ENCODE data around the gene HMX1.

HMX1 gene

DNA sequence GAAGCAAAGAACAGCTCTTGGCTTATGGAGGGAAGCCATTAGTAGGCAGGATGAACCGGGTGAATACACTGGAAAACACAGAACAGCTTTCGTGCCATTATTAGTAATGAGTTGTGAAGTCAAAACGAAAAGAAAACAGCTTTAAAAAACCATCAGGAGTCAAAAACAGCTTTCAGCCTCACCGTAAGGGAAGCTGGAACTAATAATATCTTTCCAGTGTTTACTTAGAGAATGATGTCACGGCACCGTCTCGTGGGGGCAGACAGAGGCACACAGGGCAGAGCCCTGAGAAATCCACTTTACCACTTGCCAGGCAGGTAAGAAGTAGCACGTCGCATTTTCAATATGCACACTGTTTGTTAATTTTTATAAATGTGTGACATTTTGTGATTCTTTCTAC is 37.9 kb upstream of the HMX1 start:
- DNase-seq, result peak; percentile 8

GRCh38 chr4:8908206-8908893 is 36.7 kb upstream of the HMX1 start:
- peak; percentile 15 for DNase-seq

DNA sequence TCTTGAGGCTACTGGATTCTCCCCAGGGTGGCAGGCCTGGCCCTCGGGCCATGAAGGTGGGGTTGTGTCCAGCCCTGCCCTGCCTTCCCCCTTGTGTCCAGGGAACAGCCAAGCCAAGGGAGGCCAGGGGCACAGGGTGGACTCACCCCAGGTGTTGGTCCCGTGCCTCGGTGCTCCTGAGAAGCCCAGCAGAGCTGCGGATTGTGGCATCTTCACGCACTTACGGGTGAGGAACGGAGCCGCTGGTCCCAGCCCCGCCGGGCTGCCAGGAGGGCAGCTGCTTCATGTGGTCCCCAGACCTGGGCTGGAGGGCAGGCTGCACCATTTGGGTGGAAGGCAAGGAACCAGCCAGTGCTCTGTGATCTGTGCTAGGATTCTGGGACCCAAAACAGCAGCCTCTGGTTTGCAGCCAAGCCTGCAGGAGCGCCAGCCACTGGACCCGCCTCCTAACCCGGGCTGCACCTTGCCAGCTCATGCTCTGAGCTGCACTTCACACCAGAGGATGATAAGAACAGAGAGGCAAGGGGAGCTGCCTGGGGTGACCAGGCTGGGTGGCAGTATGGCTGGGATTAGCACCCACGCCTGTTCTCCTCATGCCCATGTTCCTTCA is 36.1 kb upstream of the HMX1 start:
- DNase-seq, result peak; percentile 26

DNA sequence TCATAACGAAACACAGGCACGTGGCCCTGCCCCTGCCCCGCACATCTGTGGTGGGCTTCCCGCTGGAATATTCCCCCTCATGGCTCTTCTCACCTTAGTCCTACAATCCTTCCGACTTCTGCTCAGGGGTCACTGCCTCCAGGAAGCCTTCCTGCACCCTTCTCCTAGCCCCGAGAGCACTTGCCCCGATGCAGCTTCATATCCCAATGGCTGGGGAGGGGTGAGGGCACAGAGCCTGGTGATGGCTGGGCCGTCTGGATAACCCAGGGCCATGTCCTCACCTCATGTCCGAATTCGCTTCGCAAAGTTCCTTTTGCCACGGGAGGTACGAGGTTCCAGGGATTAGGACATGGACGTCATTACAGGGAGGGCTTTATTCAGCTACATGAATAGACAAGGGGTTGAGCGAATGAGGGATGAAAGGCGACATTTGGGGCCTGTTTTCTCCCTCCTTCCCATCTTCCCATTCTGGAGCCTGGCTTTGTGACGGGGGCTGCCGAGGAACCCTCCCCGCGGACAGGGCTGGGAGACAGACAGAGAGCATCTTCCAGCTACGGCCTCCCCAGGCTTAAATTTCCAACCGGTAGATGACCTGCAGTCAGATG is 35.5 kb upstream of the HMX1 start:
- DNase-seq, result no peak

GRCh38 chr4:8906668-8906970 is 35.0 kb upstream of the HMX1 start:
- DNase-seq, result peak; percentile 3

- peak; percentile 23 for DNase-seq
These were observed 34.4 kb upstream of the HMX1 start for GRCh38 chr4:8905773-8906667.

GRCh38 chr4:8905226-8905772 is 33.7 kb upstream of the HMX1 start:
- peak; percentile 20 for DNase-seq

DNA sequence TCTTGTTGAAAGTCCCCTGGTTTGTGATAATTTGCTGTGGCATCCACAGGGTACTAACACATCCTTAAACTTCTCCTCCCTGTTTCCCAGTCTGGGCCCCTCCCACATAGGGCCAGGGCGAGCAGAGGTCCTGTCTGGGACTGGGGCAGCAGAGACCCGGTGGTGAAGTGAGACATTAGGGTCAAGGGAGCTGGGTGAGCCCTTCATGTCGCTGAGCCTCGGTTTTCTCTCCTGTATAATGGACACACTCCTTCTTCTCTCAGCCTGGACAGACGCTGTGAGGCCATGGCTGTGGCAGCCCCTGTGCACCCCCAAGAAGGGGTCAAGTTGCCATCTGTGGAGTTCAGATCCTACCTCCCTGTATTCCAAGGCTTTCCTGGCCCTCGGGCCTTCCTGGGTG is 33.0 kb upstream of the HMX1 start:
- DNase-seq, result peak; percentile 14

GRCh38 chr4:8904041-8904501 is 32.4 kb upstream of the HMX1 start:
- no peak for DNase-seq

- DNase-seq, result no peak
These were observed 29.7 kb upstream of the HMX1 start for GRCh38 chr4:8901335-8901734.

DNA sequence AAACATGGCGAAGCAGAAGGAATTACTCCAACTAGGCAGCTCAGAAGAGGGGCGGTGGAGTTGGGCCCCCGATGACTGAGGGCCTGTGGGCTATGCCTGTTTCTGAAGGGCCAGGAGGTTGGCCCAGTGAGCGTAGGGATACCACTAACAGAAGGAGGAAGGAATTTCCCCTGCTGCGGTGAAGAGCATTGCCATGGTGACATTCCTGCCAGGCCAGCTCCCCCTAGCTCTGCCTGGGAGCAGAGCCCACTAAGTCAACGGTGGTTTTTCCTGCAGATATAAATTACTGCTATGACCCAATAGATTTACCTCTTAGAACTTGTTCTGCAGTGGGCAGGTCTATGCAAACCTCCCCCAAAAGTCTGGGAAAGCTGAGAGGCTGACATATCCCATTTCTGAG is 28.9 kb upstream of the HMX1 start:
- no peak for DNase-seq

DNA sequence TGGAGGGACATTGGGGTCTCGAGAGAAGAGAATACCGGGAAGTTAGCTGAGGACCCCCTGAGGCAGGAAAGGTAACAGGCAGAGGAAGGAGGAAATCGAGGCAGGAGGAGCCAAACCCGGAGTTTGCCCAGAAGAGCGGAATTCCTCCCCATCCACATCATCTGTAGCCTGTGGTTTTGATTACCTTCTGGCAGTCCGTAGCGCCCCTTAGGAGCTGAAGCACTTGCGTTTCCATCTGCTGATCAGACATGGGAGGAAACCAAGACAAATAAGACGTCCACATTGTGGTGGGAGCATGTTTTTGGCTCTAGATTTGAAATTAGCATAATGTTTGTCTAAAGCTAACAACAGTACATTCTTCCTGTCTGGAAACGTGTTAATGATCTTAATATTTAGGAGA is 26.8 kb upstream of the HMX1 start:
- no peak for DNase-seq

DNA sequence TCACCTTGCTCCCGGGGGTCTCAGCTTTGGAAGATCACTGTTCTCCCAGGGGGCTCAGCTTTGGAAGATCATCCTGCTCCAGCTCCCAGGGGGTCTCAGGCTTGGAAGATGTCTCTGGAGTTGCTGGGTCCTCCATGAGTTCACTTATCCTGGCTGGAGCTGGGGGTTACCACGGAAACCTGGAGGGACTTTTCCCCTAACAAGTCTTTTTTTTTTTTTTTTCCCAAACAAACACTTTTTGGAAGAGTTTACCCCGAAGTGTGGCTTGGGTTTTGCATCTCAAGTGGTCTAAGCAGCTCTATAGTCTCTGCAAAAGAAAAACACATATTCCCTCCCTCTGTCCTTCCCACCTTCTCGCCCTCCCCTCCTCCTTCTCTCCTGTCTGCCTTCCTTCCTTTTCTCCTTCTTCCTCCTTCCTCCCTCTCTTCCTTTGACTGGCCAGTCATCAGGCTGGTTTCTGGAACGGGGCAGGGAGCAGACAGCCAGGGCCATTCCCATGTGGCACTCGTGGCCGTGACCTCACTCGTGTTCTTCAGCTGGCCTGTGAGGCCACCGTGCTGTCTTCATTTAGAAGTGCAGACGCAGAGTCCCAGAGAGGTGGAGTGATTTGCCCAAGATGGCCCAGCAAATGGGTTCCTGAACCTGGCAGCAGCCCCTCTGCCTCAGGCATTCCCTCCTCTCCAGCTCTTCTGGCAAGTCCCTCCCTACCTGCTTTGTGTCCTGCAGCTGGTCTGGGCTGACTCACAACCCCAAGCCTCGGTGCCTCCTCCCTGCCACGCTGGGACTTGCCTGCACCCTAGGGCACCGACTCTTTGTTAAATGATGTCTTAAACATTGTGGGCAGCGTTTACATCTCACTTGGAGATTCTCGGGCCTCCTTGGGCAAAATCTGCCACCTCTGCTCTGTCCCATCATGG is 25.9 kb upstream of the HMX1 start:
- DNase-seq, result no peak

DNA sequence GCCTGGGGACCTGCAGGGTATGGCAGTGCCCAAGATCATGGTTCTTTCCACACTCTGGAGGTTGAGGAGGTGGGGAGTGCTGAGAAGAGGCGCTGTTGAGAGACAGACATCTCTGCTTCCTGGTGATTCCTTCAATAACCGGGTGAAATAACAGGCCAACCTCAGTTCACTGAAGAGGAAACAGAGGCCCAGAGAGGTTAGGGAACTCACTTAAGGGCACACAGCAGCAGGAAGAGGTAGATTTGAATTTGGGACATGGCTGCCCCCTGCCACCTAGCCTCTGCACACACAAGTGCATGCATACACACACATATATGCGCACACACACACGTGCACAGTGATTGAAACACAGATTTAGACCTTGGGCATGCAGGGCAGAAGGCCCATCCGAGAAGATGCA is 24.9 kb upstream of the HMX1 start:
- no peak for DNase-seq

DNA sequence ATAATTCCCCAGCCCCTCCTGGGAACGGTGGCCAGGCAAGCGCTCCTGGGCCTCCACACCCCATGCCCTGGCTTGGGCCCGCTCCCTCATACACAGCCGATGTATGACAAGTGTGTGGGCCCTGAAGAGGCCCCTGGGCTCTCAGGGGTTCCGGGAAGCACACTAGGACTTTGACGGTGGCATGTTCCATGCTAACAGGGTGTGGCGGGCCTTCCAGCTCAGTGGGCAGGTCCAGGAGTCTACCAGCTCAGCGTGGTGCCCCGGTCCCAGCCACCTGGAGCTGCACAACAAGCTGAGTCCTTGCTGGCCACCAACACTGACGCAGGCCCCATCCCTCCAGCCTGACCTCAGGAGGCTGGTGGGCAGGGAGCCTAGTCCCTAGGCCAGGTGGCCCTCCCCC is 24.4 kb upstream of the HMX1 start:
- DNase-seq, result no peak

- no peak for DNase-seq
These were observed 23.7 kb upstream of the HMX1 start for GRCh38 chr4:8895295-8895694.

- no peak for DNase-seq
These were observed 22.8 kb upstream of the HMX1 start for GRCh38 chr4:8894424-8894816.

DNA sequence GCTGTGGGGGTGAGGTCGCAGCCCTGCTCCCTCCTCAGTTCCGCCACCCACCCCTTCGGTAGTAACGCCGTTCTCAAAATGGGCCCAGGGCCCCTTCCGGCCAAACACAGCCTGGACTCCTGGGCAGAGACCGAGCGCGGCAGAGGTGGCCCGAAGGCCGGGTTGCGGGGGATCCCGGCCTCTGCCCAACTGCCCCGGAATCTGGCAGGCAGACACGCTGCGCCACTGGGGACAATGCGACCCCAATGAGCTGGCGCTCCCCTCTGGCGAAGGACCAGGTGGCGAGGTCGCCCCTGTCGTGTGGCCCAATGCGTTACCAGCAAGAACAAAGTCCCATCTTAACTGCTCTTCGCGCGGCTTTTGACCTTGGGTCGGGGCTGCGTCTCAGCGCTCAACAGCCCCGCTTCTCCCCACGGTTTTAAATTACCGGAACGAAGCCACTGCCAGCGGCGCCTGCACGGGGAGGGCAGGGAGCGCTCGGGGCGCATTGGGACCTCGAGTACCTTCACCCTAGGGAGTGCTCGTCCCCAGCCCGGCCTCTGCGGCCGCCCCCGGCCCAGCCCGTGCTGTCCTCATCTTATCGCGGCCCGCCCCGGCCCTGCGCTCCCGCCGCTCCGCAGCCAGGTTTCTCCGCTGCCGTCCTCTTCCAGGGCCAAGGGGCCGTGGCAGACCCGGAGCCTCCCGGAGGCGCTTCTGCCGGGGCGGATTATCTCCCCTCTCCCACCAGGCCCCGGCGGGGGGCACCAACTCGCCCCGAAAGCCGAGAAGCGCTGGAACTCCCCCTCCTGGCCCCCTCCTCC is 22.2 kb upstream of the HMX1 start:
- DNase-seq, result no peak

- DNase-seq, result no peak
These were observed 21.6 kb upstream of the HMX1 start for GRCh38 chr4:8893227-8893623.

GRCh38 chr4:8892556-8893226 is 21.1 kb upstream of the HMX1 start:
- DNase-seq, result no peak
